HG03575 (cell line): ENCODE measurements around the gene SHISA7.
"Not testable (repeated sequence)": the region's sequence is repeated elsewhere in the genome, so short reads cannot be mapped to it uniquely, and the experiment has no call there.

Experiments
- ATAC-seq: cut with Tn5 transposase; IDR thresholded peaks from one replicate; pipeline ENCODE4 v1.9.1; 2021; ENCODE audit not compliant: unreplicated experiment, insufficient number of reproducible peaks, low FRiP score; ENCODE audit errors: extremely low read depth

Gene SHISA7

GRCh38 chr19:55451965-55452748 lies 9.1 kb upstream of the SHISA7 start:
- no peak for ATAC-seq

GRCh38 chr19:55451163-55451964 lies 8.3 kb upstream of the SHISA7 start:
- ATAC-seq = no peak

GRCh38 chr19:55449469-55449868 lies 6.4 kb upstream of the SHISA7 start:
- ATAC-seq = no peak

GRCh38 chr19:55448175-55448490 lies 5.0 kb upstream of the SHISA7 start:
- not testable (repeated sequence) for ATAC-seq

GRCh38 chr19:55447421-55448174 lies 4.5 kb upstream of the SHISA7 start:
- no peak for ATAC-seq

- no peak for ATAC-seq
Observed at GRCh38 chr19:55446060-55446459, 3.0 kb upstream of the SHISA7 start.

GRCh38 chr19:55444646-55445045 lies 1.5 kb upstream of the SHISA7 start:
- no peak for ATAC-seq

GRCh38 chr19:55443824-55444480 lies 852 bp upstream of the SHISA7 start:
- ATAC-seq = no peak

- no peak for ATAC-seq
Observed at GRCh38 chr19:55442372-55442961, 633 bp downstream of the SHISA7 start.

GRCh38 chr19:55441692-55442321 lies 1.3 kb downstream of the SHISA7 start:
- ATAC-seq = no peak

- no peak for ATAC-seq
Observed at GRCh38 chr19:55441319-55441691, 1.8 kb downstream of the SHISA7 start.

- no peak for ATAC-seq
Observed at GRCh38 chr19:55440411-55441105, 2.5 kb downstream of the SHISA7 start.

GRCh38 chr19:55439052-55439451 lies 4.0 kb downstream of the SHISA7 start:
- ATAC-seq = no peak

GRCh38 chr19:55437410-55437809 lies 5.7 kb downstream of the SHISA7 start:
- ATAC-seq = no peak

- no peak for ATAC-seq
Observed at GRCh38 chr19:55436847-55437246, 6.3 kb downstream of the SHISA7 start.

- ATAC-seq = no peak
Observed at GRCh38 chr19:55435020-55435419, 8.1 kb downstream of the SHISA7 start.

- ATAC-seq = no peak
Observed at GRCh38 chr19:55434356-55434919, 8.7 kb downstream of the SHISA7 start.

- no peak for ATAC-seq
Observed at GRCh38 chr19:55433292-55433691, 9.8 kb downstream of the SHISA7 start.
